HEK293 (cell line): ENCODE measurements around the gene TUBB4A.
A peak's percentile ranks its signal among the peaks of the same experiment; 100 is the strongest.

Experiments used
- ELK4 ChIP-seq: IDR thresholded peaks from 2 replicates; pipeline ENCODE4 v1.6.1; 2011; ENCODE audit warnings: mild to moderate bottlenecking, low read depth, low read length, borderline replicate concordance
- GLI4 ChIP-seq: fragments of 450-650 bp; formaldehyde crosslinking; IDR thresholded peaks from 2 replicates; pipeline ENCODE4 v1.5.1; 2016; ENCODE audit warnings: missing biosample characterization, missing genetic modification characterization
- IKZF3 ChIP-seq: fragments of 450-650 bp; IDR thresholded peaks from 2 replicates; pipeline ENCODE4 v1.5.0; 2018; ENCODE audit warnings: missing biosample characterization, mild to moderate bottlenecking, missing genetic modification characterization, moderate library complexity
- KLF8 ChIP-seq: fragments of 450-650 bp; formaldehyde crosslinking; IDR thresholded peaks from 2 replicates; pipeline ENCODE4 v1.5.1; 2016; ENCODE audit warnings: missing biosample characterization, missing genetic modification characterization
- SALL2 ChIP-seq: fragments of 450-650 bp; formaldehyde crosslinking; IDR thresholded peaks from 2 replicates; pipeline ENCODE4 v1.5.0; 2017; ENCODE audit warnings: missing biosample characterization, mild to moderate bottlenecking, missing genetic modification characterization, borderline replicate concordance
- SCRT2 ChIP-seq: fragments of 450-650 bp; formaldehyde crosslinking; IDR thresholded peaks from 2 replicates; pipeline ENCODE4 v1.5.1; 2016; ENCODE audit warnings: missing biosample characterization, missing genetic modification characterization
- SP2 ChIP-seq: fragments of 450-650 bp; formaldehyde crosslinking; IDR thresholded peaks from 2 replicates; pipeline ENCODE4 v1.5.1; 2016; ENCODE audit warnings: missing biosample characterization, missing genetic modification characterization
- TCF7L2 ChIP-seq: IDR thresholded peaks from 2 replicates; pipeline ENCODE4 v1.6.1; 2011; ENCODE audit warnings: low read depth, mild to moderate bottlenecking, inconsistent platforms, low read length, moderate library complexity, borderline replicate concordance
- YY2 ChIP-seq: fragments of 450-650 bp; formaldehyde crosslinking; IDR thresholded peaks from 2 replicates; pipeline ENCODE4 v1.5.1; 2016; ENCODE audit warnings: missing biosample characterization, missing genetic modification characterization
- ZBTB26 ChIP-seq: fragments of 450-650 bp; formaldehyde crosslinking; optimal IDR thresholded peaks from 2 replicates; pipeline ENCODE3; 2016; ENCODE audit warnings: missing biosample characterization, mild to moderate bottlenecking, missing genetic modification characterization
- ZBTB8A ChIP-seq: fragments of 450-650 bp; formaldehyde crosslinking; IDR thresholded peaks from 2 replicates; pipeline ENCODE4 v1.5.1; 2016; ENCODE audit warnings: missing biosample characterization, missing genetic modification characterization
- ZEB2 ChIP-seq: fragments of 450-650 bp; formaldehyde crosslinking; IDR thresholded peaks from 2 replicates; pipeline ENCODE4 v1.5.1; 2016; ENCODE audit warnings: missing biosample characterization, missing genetic modification characterization
- ZIC2 ChIP-seq: fragments of 450-650 bp; formaldehyde crosslinking; IDR thresholded peaks from 2 replicates; pipeline ENCODE4 v1.5.1; 2016; ENCODE audit warnings: missing biosample characterization, missing genetic modification characterization
- ZNF132 ChIP-seq: fragments of 450-650 bp; formaldehyde crosslinking; IDR thresholded peaks from 2 replicates; pipeline ENCODE4 v1.5.1; 2017; ENCODE audit warnings: missing biosample characterization, missing genetic modification characterization, borderline replicate concordance
- ZNF148 ChIP-seq: fragments of 450-650 bp; formaldehyde crosslinking; IDR thresholded peaks from 2 replicates; pipeline ENCODE4 v1.5.0; 2017; ENCODE audit warnings: missing biosample characterization, missing genetic modification characterization, borderline replicate concordance
- ZNF2 ChIP-seq: fragments of 450-650 bp; formaldehyde crosslinking; IDR thresholded peaks from 2 replicates; pipeline ENCODE4 v1.5.1; 2016; ENCODE audit warnings: missing biosample characterization, missing genetic modification characterization
- ZNF266 ChIP-seq: fragments of 450-650 bp; formaldehyde crosslinking; IDR thresholded peaks from 2 replicates; pipeline ENCODE4 v1.5.1; 2016; ENCODE audit warnings: missing biosample characterization, missing genetic modification characterization, low read depth
- ZNF311 ChIP-seq: fragments of 450-650 bp; formaldehyde crosslinking; IDR thresholded peaks from 2 replicates; pipeline ENCODE4 v1.5.1; 2017; ENCODE audit warnings: missing biosample characterization, missing genetic modification characterization, borderline replicate concordance
- ZNF335 ChIP-seq: fragments of 450-650 bp; formaldehyde crosslinking; conservative IDR thresholded peaks from 2 replicates; pipeline ENCODE4 v1.5.1; 2016; ENCODE audit warnings: missing biosample characterization, missing genetic modification characterization
- ZNF37A ChIP-seq: fragments of 450-650 bp; IDR thresholded peaks from 2 replicates; pipeline ENCODE4 v1.5.1; 2018; ENCODE audit warnings: missing biosample characterization, missing genetic modification characterization
- ZNF398 ChIP-seq: fragments of 450-650 bp; formaldehyde crosslinking; IDR thresholded peaks from 2 replicates; pipeline ENCODE4 v1.5.1; 2017; ENCODE audit warnings: missing biosample characterization, missing genetic modification characterization
- ZNF473 ChIP-seq: fragments of 450-650 bp; formaldehyde crosslinking; IDR thresholded peaks from 2 replicates; pipeline ENCODE4 v1.5.1; 2017; ENCODE audit warnings: missing biosample characterization, missing genetic modification characterization
- ZNF48 ChIP-seq: fragments of 450-650 bp; formaldehyde crosslinking; IDR thresholded peaks from 2 replicates; pipeline ENCODE4 v1.5.1; 2016; ENCODE audit warnings: missing biosample characterization, missing genetic modification characterization
- ZNF580 ChIP-seq: fragments of 450-650 bp; formaldehyde crosslinking; IDR thresholded peaks from 2 replicates; pipeline ENCODE4 v1.5.1; 2016; ENCODE audit warnings: missing biosample characterization, missing genetic modification characterization
- ZNF692 ChIP-seq: fragments of 450-650 bp; formaldehyde crosslinking; IDR thresholded peaks from 2 replicates; pipeline ENCODE4 v1.5.1; 2016; ENCODE audit warnings: missing biosample characterization, missing genetic modification characterization
- ZNF707 ChIP-seq: fragments of 450-650 bp; formaldehyde crosslinking; IDR thresholded peaks from 2 replicates; pipeline ENCODE4 v1.5.1; 2016; ENCODE audit warnings: missing biosample characterization, missing genetic modification characterization
- ZNF785 ChIP-seq: fragments of 450-650 bp; formaldehyde crosslinking; IDR thresholded peaks from 2 replicates; pipeline ENCODE4 v1.5.1; 2016; ENCODE audit warnings: missing biosample characterization, missing genetic modification characterization

The TUBB4A gene

GRCh38 chr19:6516659-6517291 lies 14.7 kb upstream of the TUBB4A start (continued):
- TF ChIP-seq ZNF692 (tag by site-specific recombination) (peak; percentile 98), ZNF785 (tag by site-specific recombination) (peak; percentile 86; the same call in 1 of the 2 replicates), YY2 (no peak), ZNF398 (tag by site-specific recombination) (peak; percentile 22), SP2 (tag by site-specific recombination) (no peak), ZNF266 (tag by site-specific recombination) (no peak), KLF8 (tag by site-specific recombination) (peak; percentile 57), ZEB2 (peak; percentile 79; the same call in 1 of the 2 replicates), SALL2 (no peak), SCRT2 (tag by site-specific recombination) (no peak), ZNF132 (no peak), ZIC2 (tag by site-specific recombination) (peak; percentile 35; the same call in 1 of the 2 replicates), IKZF3 (tag by site-specific recombination) (peak; percentile 91), ZNF148 (tag by site-specific recombination) (no peak), ZNF2 (tag by site-specific recombination) (peak; percentile 93), ZBTB26 (tag by site-specific recombination) (peak; percentile 60), ZBTB8A (peak; percentile 44; the same call in 1 of the 2 replicates), ZNF580 (tag by site-specific recombination) (no peak), ZNF311 (tag by site-specific recombination) (no peak), TCF7L2 (no peak), ZNF48 (tag by site-specific recombination) (no peak), GLI4 (no peak), ZNF473 (tag by site-specific recombination) (no peak), ZNF335 (tag by site-specific recombination) (peak; percentile 90), ZNF707 (no peak), ELK4 (no peak), ZNF37A (tag by site-specific recombination) (no peak)
